ENCODE measurements around the gene OLFML1. TPM values are rescaled to one million over a fixed set of nuclear protein-coding genes. Genes with fewer than 3 reads are reported as not detected.

The OLFML1 gene
- polyA plus RNA-seq, 1 donor from 2014 or later: not detected

DNA sequence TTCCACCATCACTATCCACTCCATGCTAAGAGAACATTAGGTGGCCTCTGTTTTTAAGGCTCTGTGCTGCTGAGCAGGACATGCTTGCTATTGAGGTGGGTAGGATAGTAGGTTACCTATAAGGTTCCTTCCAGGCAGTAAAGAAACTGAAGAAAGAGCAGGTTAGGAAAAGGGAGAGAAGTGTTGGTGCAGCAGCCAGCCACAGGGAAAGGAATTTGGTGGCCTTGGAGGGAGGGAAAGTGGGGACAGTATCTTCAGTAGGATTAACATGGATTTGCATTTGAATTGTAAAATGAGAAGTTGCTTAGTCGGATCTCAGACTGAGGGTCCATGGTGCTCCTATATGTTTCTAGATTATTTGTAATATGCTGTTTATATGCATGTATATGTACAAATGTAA, 49.2 kb upstream of the OLFML1 start:
- H3F3A ChIP-seq (ENCODE audit: insufficient read depth, low read length, poor library complexity, severe bottlenecking): no peaks in the 10 kb centered on the region
- H4K20me1 ChIP-seq (ENCODE audit: insufficient read depth): no peaks in the 10 kb centered on the region
- no peaks in the 10 kb centered on the region for H3K27me3 ChIP-seq (ENCODE audit: insufficient read depth, low read depth, low read length)
- no peak overlapping the region for H2AFZ ChIP-seq (ENCODE audit: low read depth, low read length)
- H3K4me3 ChIP-seq (ENCODE audit: low read length): no peak overlapping the region
- no peaks in the 10 kb centered on the region for H3K36me3 ChIP-seq (ENCODE audit: insufficient read depth, low read length)
- H3K9ac ChIP-seq (ENCODE audit: low read length): no peak overlapping the region
- TF ChIP-seq, protein P1, sequence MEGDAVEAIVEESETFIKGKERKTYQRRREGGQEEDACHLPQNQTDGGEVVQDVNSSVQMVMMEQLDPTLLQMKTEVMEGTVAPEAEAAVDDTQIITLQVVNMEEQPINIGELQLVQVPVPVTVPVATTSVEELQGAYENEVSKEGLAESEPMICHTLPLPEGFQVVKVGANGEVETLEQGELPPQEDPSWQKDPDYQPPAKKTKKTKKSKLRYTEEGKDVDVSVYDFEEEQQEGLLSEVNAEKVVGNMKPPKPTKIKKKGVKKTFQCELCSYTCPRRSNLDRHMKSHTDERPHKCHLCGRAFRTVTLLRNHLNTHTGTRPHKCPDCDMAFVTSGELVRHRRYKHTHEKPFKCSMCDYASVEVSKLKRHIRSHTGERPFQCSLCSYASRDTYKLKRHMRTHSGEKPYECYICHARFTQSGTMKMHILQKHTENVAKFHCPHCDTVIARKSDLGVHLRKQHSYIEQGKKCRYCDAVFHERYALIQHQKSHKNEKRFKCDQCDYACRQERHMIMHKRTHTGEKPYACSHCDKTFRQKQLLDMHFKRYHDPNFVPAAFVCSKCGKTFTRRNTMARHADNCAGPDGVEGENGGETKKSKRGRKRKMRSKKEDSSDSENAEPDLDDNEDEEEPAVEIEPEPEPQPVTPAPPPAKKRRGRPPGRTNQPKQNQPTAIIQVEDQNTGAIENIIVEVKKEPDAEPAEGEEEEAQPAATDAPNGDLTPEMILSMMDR (IDR thresholded peaks at IDR 0.05; ENCODE audit: poor library complexity, severe bottlenecking): no peak
- TF ChIP-seq EP300 (conservative IDR thresholded peaks at IDR 0.05; ENCODE audit: poor library complexity, severe bottlenecking): no peak
- no peak for TF ChIP-seq SMC3 (conservative IDR thresholded peaks at IDR 0.05; ENCODE audit: poor library complexity)
- no peak for TF ChIP-seq RAD21 (conservative IDR thresholded peaks at IDR 0.05)
- TF ChIP-seq TAF1 (IDR thresholded peaks at IDR 0.05; ENCODE audit: low read depth): no peak
- TF ChIP-seq MXI1 (conservative IDR thresholded peaks at IDR 0.05; ENCODE audit: poor library complexity, severe bottlenecking): no peak
- no peak for TF ChIP-seq EZH2 (IDR thresholded peaks at IDR 0.05; ENCODE audit: borderline replicate concordance, insufficient read depth, low read length, poor library complexity, severe bottlenecking)
- no peak for TF ChIP-seq POLR2AphosphoS5 (IDR thresholded peaks at IDR 0.05)
- TF ChIP-seq, protein P2, sequence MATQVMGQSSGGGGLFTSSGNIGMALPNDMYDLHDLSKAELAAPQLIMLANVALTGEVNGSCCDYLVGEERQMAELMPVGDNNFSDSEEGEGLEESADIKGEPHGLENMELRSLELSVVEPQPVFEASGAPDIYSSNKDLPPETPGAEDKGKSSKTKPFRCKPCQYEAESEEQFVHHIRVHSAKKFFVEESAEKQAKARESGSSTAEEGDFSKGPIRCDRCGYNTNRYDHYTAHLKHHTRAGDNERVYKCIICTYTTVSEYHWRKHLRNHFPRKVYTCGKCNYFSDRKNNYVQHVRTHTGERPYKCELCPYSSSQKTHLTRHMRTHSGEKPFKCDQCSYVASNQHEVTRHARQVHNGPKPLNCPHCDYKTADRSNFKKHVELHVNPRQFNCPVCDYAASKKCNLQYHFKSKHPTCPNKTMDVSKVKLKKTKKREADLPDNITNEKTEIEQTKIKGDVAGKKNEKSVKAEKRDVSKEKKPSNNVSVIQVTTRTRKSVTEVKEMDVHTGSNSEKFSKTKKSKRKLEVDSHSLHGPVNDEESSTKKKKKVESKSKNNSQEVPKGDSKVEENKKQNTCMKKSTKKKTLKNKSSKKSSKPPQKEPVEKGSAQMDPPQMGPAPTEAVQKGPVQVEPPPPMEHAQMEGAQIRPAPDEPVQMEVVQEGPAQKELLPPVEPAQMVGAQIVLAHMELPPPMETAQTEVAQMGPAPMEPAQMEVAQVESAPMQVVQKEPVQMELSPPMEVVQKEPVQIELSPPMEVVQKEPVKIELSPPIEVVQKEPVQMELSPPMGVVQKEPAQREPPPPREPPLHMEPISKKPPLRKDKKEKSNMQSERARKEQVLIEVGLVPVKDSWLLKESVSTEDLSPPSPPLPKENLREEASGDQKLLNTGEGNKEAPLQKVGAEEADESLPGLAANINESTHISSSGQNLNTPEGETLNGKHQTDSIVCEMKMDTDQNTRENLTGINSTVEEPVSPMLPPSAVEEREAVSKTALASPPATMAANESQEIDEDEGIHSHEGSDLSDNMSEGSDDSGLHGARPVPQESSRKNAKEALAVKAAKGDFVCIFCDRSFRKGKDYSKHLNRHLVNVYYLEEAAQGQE (IDR thresholded peaks at IDR 0.05; ENCODE audit: borderline replicate concordance): no peak
- H3K9me2 ChIP-seq (ENCODE audit: insufficient read depth, low read length): no peaks in the 10 kb centered on the region
- H3K27ac ChIP-seq (ENCODE audit: low read length): no peak overlapping the region
- no peaks in the 10 kb centered on the region for H3K9me3 ChIP-seq (ENCODE audit: low read length)
- H3K79me2 ChIP-seq (replicated peaks; ENCODE audit: insufficient read depth, low read length): no peaks in the 10 kb centered on the region
- no peak overlapping the region for H3K4me2 ChIP-seq (ENCODE audit: low read length)

DNA sequence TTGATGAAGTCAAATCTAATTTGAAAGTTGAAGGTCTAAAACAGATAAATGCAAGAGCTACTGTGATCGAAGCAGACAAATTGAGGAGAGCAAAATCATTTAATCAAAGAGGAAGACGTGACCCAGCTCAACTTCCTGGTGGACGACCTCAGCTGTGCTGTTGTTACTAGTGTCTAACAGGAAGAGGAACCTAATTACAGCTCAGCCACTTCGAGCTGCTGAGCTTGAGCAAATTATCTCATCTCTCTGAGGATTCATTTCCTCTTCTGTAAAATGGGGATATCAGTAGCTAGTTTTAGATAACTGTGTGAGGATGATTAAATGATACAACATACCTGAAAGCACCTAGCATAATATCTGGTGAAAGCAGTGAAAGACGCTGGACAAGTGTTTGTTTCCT, 48.6 kb upstream of the OLFML1 start:
- H3K9me3 ChIP-seq (ENCODE audit: low read length): no peaks in the 10 kb centered on the region
- H3K4me3 ChIP-seq (ENCODE audit: low read length): no peak overlapping the region
- H3K27me3 ChIP-seq (ENCODE audit: insufficient read depth, low read depth, low read length): no peaks in the 10 kb centered on the region
- no peaks in the 10 kb centered on the region for H4K20me1 ChIP-seq (ENCODE audit: insufficient read depth)
- no peaks in the 10 kb centered on the region for H3F3A ChIP-seq (ENCODE audit: insufficient read depth, low read length, poor library complexity, severe bottlenecking)
- H3K36me3 ChIP-seq (ENCODE audit: insufficient read depth, low read length): no peaks in the 10 kb centered on the region
- no peak overlapping the region for H3K27ac ChIP-seq (ENCODE audit: low read length)
- H3K9me2 ChIP-seq (ENCODE audit: insufficient read depth, low read length): no peaks in the 10 kb centered on the region
- H3K9ac ChIP-seq (ENCODE audit: low read length): no peak overlapping the region
- TF ChIP-seq POLR2AphosphoS5 (IDR thresholded peaks at IDR 0.05) (no peak), EP300 (conservative IDR thresholded peaks at IDR 0.05; ENCODE audit: poor library complexity, severe bottlenecking) (no peak), MXI1 (conservative IDR thresholded peaks at IDR 0.05; ENCODE audit: poor library complexity, severe bottlenecking) (no peak), EZH2 (IDR thresholded peaks at IDR 0.05; ENCODE audit: borderline replicate concordance, insufficient read depth, low read length, poor library complexity, severe bottlenecking) (no peak), SMC3 (conservative IDR thresholded peaks at IDR 0.05; ENCODE audit: poor library complexity) (no peak), RAD21 (conservative IDR thresholded peaks at IDR 0.05) (no peak), TAF1 (IDR thresholded peaks at IDR 0.05; ENCODE audit: low read depth) (no peak)
- TF ChIP-seq, protein P1 (IDR thresholded peaks at IDR 0.05; ENCODE audit: poor library complexity, severe bottlenecking): no peak
- TF ChIP-seq, protein P2 (IDR thresholded peaks at IDR 0.05; ENCODE audit: borderline replicate concordance): no peak
- H3K4me2 ChIP-seq (ENCODE audit: low read length): no peak overlapping the region
- H3K79me2 ChIP-seq (replicated peaks; ENCODE audit: insufficient read depth, low read length): no peaks in the 10 kb centered on the region
- no peak overlapping the region for H2AFZ ChIP-seq (ENCODE audit: low read depth, low read length)

Data from neural cell (in vitro differentiated cells).